WTC11 (cell line): Measurements from ENCODE around the gene PBRM1. TPM values are rescaled to one million over a fixed set of nuclear protein-coding genes. Genes with fewer than 3 reads are reported as not detected.
A peak's percentile ranks its signal among the peaks of the same experiment; 100 is the strongest.

Experiments used
- ATAC-seq: fragments of 200-7000 bp; cut with Tn5 transposase; 2 replicates; pipeline ENCODE4 v1.10.0; 2021; ENCODE audit warnings: mild to moderate bottlenecking, moderate library complexity
- CTCF ChIA-PET: fragments of 300-600 bp; sonication (Branson Sonifier 250); formaldehyde crosslinking; loops from one replicate; lab custom pipeline; 2021; ENCODE audit warnings: antibody characterized with exemption; lab: Charles Lee
- POLR2A ChIA-PET: fragments of 350-600 bp; sonication (Branson Sonifier 250); formaldehyde crosslinking; loops from one replicate; lab custom pipeline; 2021; ENCODE audit warnings: antibody characterized with exemption; lab: Charles Lee
- DNase-seq: peaks from one replicate; pipeline ENCODE4 v3.0.0; 2021; ENCODE audit warnings: low spot score
- H3K27ac Mint-ChIP-seq: 2 replicates; pipeline ENCODE4 v1.8.0; 2021; ENCODE audit warnings: mixed read lengths
- H3K27me3 Mint-ChIP-seq: 2 replicates; pipeline ENCODE4 v1.8.0; 2021; ENCODE audit warnings: low read depth, mild to moderate bottlenecking, moderate library complexity, mixed read lengths
- H3K36me3 Mint-ChIP-seq: 2 replicates; pipeline ENCODE4 v1.8.0; 2021; ENCODE audit warnings: mixed read lengths
- H3K4me1 Mint-ChIP-seq: 2 replicates; pipeline ENCODE4 v1.8.0; 2022; ENCODE audit warnings: mixed read lengths
- H3K4me3 Mint-ChIP-seq: 2 replicates; pipeline ENCODE4 v1.8.0; 2021; ENCODE audit warnings: mild to moderate bottlenecking, moderate library complexity, mixed read lengths
- H3K9me3 Mint-ChIP-seq: 2 replicates; pipeline ENCODE4 v1.8.0; 2021; ENCODE audit warnings: mixed read lengths
- E2F1 ChIP-seq: sonication (generic); formaldehyde crosslinking; IDR thresholded peaks from 2 replicates; pipeline ENCODE4 v1.8.0; 2022; ENCODE audit warnings: mild to moderate bottlenecking, missing genetic modification reagents
- E2F5 ChIP-seq: sonication (generic); formaldehyde crosslinking; IDR thresholded peaks from 2 replicates; pipeline ENCODE4 v1.8.1; 2022; ENCODE audit warnings: mild to moderate bottlenecking, moderate library complexity, missing genetic modification reagents
- ESRRA ChIP-seq: sonication (generic); formaldehyde crosslinking; IDR thresholded peaks from 2 replicates; pipeline ENCODE4 v1.8.1; 2022; ENCODE audit warnings: mild to moderate bottlenecking, missing genetic modification reagents, borderline replicate concordance
- GABPB1 ChIP-seq: sonication (generic); formaldehyde crosslinking; IDR thresholded peaks from 2 replicates; pipeline ENCODE4 v1.8.1; 2023; ENCODE audit warnings: mild to moderate bottlenecking, missing genetic modification reagents
- HMGXB4 ChIP-seq: sonication (generic); formaldehyde crosslinking; IDR thresholded peaks from 2 replicates; pipeline ENCODE4 v1.8.1; 2023; ENCODE audit warnings: mild to moderate bottlenecking, moderate library complexity, missing genetic modification reagents
- IRF2 ChIP-seq: sonication (generic); formaldehyde crosslinking; IDR thresholded peaks from 2 replicates; pipeline ENCODE4 v1.8.0; 2022; ENCODE audit warnings: low read depth, missing genetic modification reagents, borderline replicate concordance
- RORB ChIP-seq: fragments of 250-450 bp; sonication (Bioruptor Pico); IDR thresholded peaks from 2 replicates; pipeline ENCODE4 v1.9.0; 2021; ENCODE audit warnings: mild to moderate bottlenecking
- SMAD4 ChIP-seq: sonication (generic); formaldehyde crosslinking; IDR thresholded peaks from 2 replicates; pipeline ENCODE4 v1.8.0; 2022; ENCODE audit warnings: mild to moderate bottlenecking, missing genetic modification reagents
- TEAD4 ChIP-seq: sonication (generic); formaldehyde crosslinking; IDR thresholded peaks from 2 replicates; pipeline ENCODE4 v1.8.0; 2022; ENCODE audit warnings: mild to moderate bottlenecking, missing genetic modification reagents
- ZNF219 ChIP-seq: sonication (generic); formaldehyde crosslinking; IDR thresholded peaks from 2 replicates; pipeline ENCODE4 v1.8.0; 2023; ENCODE audit warnings: missing genetic modification reagents, mild to moderate bottlenecking, borderline replicate concordance
- ZNF317 ChIP-seq: sonication (generic); formaldehyde crosslinking; IDR thresholded peaks from 2 replicates; pipeline ENCODE4 v1.8.1; 2023; ENCODE audit warnings: low read depth, mild to moderate bottlenecking, moderate library complexity, missing genetic modification reagents, borderline replicate concordance
- ZNF512 ChIP-seq: sonication (generic); formaldehyde crosslinking; IDR thresholded peaks from 2 replicates; pipeline ENCODE4 v1.8.1; 2022; ENCODE audit warnings: missing genetic modification reagents, borderline replicate concordance
- ZNF671 ChIP-seq: fragments of 250-450 bp; sonication (Bioruptor Pico); IDR thresholded peaks from 2 replicates; pipeline ENCODE4 v1.8.0; 2021; ENCODE audit warnings: mild to moderate bottlenecking
- total RNA-seq: library from RNA; stranded (reverse); gene quantifications from 3 replicates; pipeline ENCODE4 v1.2.3, GENCODE V29; 2021
- TF ChIP-seq, protein P1 (sequence below): sonication (generic); formaldehyde crosslinking; IDR thresholded peaks from 2 replicates; pipeline ENCODE4 v1.8.0; 2022; ENCODE audit warnings: mild to moderate bottlenecking, missing genetic modification reagents
- TF ChIP-seq, protein P2 (sequence below): fragments of 250-450 bp; sonication (Bioruptor Pico); IDR thresholded peaks from 2 replicates; pipeline ENCODE4 v1.9.0; 2021; ENCODE audit warnings: moderate library complexity, mild to moderate bottlenecking, inconsistent platforms, borderline replicate concordance

PBRM1 gene
- total RNA-seq, 1 experiment from 2014 or later = 48.8 TPM

- no peaks in the 10 kb centered on the region for H3K9me3 Mint-ChIP-seq
These were observed 164.3 kb downstream of the PBRM1 start for GRCh38 chr3:52521488-52521824.

GRCh38 chr3:52520716-52521487 is 164.8 kb downstream of the PBRM1 start:
- peaks cover 15% of the 10 kb centered on the region for H3K36me3 Mint-ChIP-seq
- ATAC-seq (no peak), DNase-seq (no peak)
- TF ChIP-seq, protein P1, sequence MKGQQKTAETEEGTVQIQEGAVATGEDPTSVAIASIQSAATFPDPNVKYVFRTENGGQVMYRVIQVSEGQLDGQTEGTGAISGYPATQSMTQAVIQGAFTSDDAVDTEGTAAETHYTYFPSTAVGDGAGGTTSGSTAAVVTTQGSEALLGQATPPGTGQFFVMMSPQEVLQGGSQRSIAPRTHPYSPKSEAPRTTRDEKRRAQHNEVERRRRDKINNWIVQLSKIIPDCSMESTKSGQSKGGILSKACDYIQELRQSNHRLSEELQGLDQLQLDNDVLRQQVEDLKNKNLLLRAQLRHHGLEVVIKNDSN (CRISPR knock-in tag) = no peak
- TF ChIP-seq RORB = no peak
- TF ChIP-seq SMAD4 (CRISPR knock-in tag) = no peak
- TF ChIP-seq GABPB1 (CRISPR knock-in tag) = no peak
- TF ChIP-seq ZNF512 (CRISPR knock-in tag) = no peak
- no peak for TF ChIP-seq ZNF317 (CRISPR knock-in tag)
- TF ChIP-seq ZNF219 (CRISPR knock-in tag) = no peak
- no peak for TF ChIP-seq TEAD4 (CRISPR knock-in tag)
- H3K9me3 Mint-ChIP-seq = no peaks in the 10 kb centered on the region
- H3K4me1 Mint-ChIP-seq = peaks cover 7% of the 10 kb centered on the region
- POLR2A ChIA-PET = no interaction called here
- H3K27me3 Mint-ChIP-seq = no peaks in the 10 kb centered on the region; the same call in 1 of the 2 replicates
- peak overlapping the region; percentile 65; the same call in 1 of the 2 replicates for H3K27ac Mint-ChIP-seq
- CTCF ChIA-PET = interaction anchor here (1.4 kb wide), 1 partner anchor 15 kb away, joined by 3 read pairs; the partner anchor contains the start of gene UQCC5
- no peak overlapping the region for H3K4me3 Mint-ChIP-seq

More at GRCh38 chr3:52521488-52521824, 164.3 kb downstream of the PBRM1 start:
- no peak overlapping the region for H3K4me3 Mint-ChIP-seq
- ChIA-PET POLR2A (no interaction called here), CTCF (no interaction called here)
- no peak overlapping the region for H3K27ac Mint-ChIP-seq
- peaks cover 7% of the 10 kb centered on the region for H3K4me1 Mint-ChIP-seq
- H3K36me3 Mint-ChIP-seq = peaks cover 19% of the 10 kb centered on the region
- ATAC-seq (no peak), DNase-seq (no peak)
- no peak for TF ChIP-seq E2F5 (CRISPR knock-in tag)
- no peak for TF ChIP-seq E2F1 (CRISPR knock-in tag)
- TF ChIP-seq ZNF671 (CRISPR knock-in tag) = no peak
- TF ChIP-seq, protein P2, sequence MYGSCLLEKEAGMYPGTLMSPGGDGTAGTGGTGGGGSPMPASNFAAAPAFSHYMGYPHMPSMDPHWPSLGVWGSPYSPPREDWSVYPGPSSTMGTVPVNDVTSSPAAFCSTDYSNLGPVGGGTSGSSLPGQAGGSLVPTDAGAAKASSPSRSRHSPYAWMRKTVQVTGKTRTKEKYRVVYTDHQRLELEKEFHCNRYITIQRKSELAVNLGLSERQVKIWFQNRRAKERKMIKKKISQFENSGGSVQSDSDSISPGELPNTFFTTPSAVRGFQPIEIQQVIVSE = no peak
- TF ChIP-seq ESRRA (CRISPR knock-in tag) = no peak
- no peak for TF ChIP-seq IRF2
- no peak for TF ChIP-seq HMGXB4
- no peaks in the 10 kb centered on the region; the same call in 1 of the 2 replicates for H3K27me3 Mint-ChIP-seq
